ENCODE data around the gene TMEM131L.

GRCh38 chr4:153438916-153439756, 27.0 kb upstream of the TMEM131L start:
- TF ChIP-seq GATA2 (IDR thresholded peaks at IDR 0.05; ENCODE audit: low read depth, low read length) (no peak), GATA3 (IDR thresholded peaks at IDR 0.05; ENCODE audit: low read depth, low read length) (no peak)
